Small intestine (tissue), 7 donors: ENCODE data around the gene MYH16. TPM values are rescaled to one million over a fixed set of nuclear protein-coding genes. Genes with fewer than 3 reads are reported as not detected.
"Not testable (repeated sequence)": the region's sequence is repeated elsewhere in the genome, so short reads cannot be mapped to it uniquely, and the experiment has no call there.

Experiments
- DNase-seq, 2 donors: peaks; one replicate each; pipeline versions ENCODE4 v3.0.0 to v3.0.0-alpha.2; 2013
- FAIRE-seq: peaks from 2 replicates; lab custom pipeline; 2012; peaks lifted over from hg19 to GRCh38; lab: Jason Lieb, UNC
- H3K27ac ChIP-seq, 3 donors: one replicate each; pipeline ENCODE4 v1.5.1; 2013; ENCODE audit warnings: low read length in 2 of 3, mild to moderate bottlenecking in 2 of 3, control low read depth in 1 of 3, inconsistent platforms in 1 of 3, low read depth in 1 of 3, moderate library complexity in 1 of 3
- H3K27me3 ChIP-seq, 3 donors: one replicate each; pipeline ENCODE4 v1.6.1; 2013; ENCODE audit warnings: low read length in 3 of 3, inconsistent platforms in 1 of 3; ENCODE audit not compliant: control insufficient read depth in 3 of 3, insufficient read depth in 3 of 3
- H3K36me3 ChIP-seq, 3 donors: one replicate each; pipeline ENCODE4 v1.6.1; 2013; ENCODE audit warnings: low read length in 3 of 3, inconsistent platforms in 1 of 3, low read depth in 1 of 3, mild to moderate bottlenecking in 1 of 3, moderate library complexity in 1 of 3; ENCODE audit not compliant: control insufficient read depth in 3 of 3, insufficient read depth in 2 of 3
- H3K4me1 ChIP-seq, 3 donors: one replicate each; pipeline ENCODE4 v1.6.1; 2013; ENCODE audit warnings: low read length in 2 of 3, inconsistent platforms in 1 of 3, low read depth in 1 of 3, mild to moderate bottlenecking in 1 of 3, moderate library complexity in 1 of 3; ENCODE audit not compliant: control insufficient read depth in 3 of 3, insufficient read depth in 2 of 3
- H3K4me3 ChIP-seq, 3 donors: one replicate each; pipeline ENCODE4 v1.5.1; 2013; ENCODE audit warnings: low read length in 3 of 3, control low read depth in 1 of 3, inconsistent platforms in 1 of 3, low read depth in 1 of 3, mild to moderate bottlenecking in 1 of 3, moderate library complexity in 1 of 3
- H3K9me3 ChIP-seq, 2 donors: one replicate each; pipeline ENCODE4 v1.6.1; 2013; ENCODE audit warnings: low read depth in 1 of 2, low read length in 1 of 2; ENCODE audit not compliant: control insufficient read depth in 2 of 2, insufficient read depth in 1 of 2
- WGBS, 3 donors: extraction: QIAGEN DNeasy Blood & Tissue Kit; methylation state at CpG; one replicate each; pipeline ENCODE4 v1.1.7; 2013; 5-methylcytosine and 5-hydroxymethylcytosine counted together
- polyA plus RNA-seq, 4 donors: library from polyadenylated mRNA; stranded (reverse) in 3 of 4; unstranded in 1 of 4; fragments of 200-250 nt in 3 of 4; fragments of 120-200 nt in 1 of 4; gene quantifications; one replicate each; pipeline versions ENCODE4 v1.2.1 to v1.2.3, GENCODE V29; 2013
- donor health status: healthy with polysubstance abuse.
- donor health status: control.
- donor health status: control.
- donor health status: Bipolar disorder and iron deficiency.
- donor health status: healthy.

The MYH16 gene
- polyA plus RNA-seq, 4 donors: 0.01 to 0.07 TPM; not detected in 2

- no peaks in the 10 kb centered on the region for H3K4me1 ChIP-seq
- H3K9me3 ChIP-seq: no peaks in the 10 kb centered on the region
- no peaks in the 10 kb centered on the region for H3K36me3 ChIP-seq
- H3K27me3 ChIP-seq: peaks cover 0 to 7% (median 0%) of the 10 kb centered on the region in 3 donors
- DNase-seq (no peak), FAIRE-seq (no peak)
- WGBS, 3 donors: 62 to 71% (median 62%) methylated on average over 5 of the region's 5 CpGs
- H3K4me3 ChIP-seq: no peak overlapping the region
- H3K27ac ChIP-seq: no peak overlapping the region
Observed at GRCh38 chr7:99267481-99267840, 5.2 kb upstream of the MYH16 start.

- Histone ChIP-seq H3K4me1 (no peaks in the 10 kb centered on the region), H3K36me3 (no peaks in the 10 kb centered on the region), H3K27me3 (peaks cover 0 to 7% (median 0%) of the 10 kb centered on the region in 3 donors), H3K9me3 (no peaks in the 10 kb centered on the region), H3K27ac (no peak overlapping the region), H3K4me3 (no peak overlapping the region)
- no peak for FAIRE-seq
- 73 to 77% (median 73%) methylated on average over 17 of the region's 17 CpGs for WGBS, 3 donors
- no peak for DNase-seq
Observed at GRCh38 chr7:99267841-99268576, 4.6 kb upstream of the MYH16 start.

GRCh38 chr7:99268577-99268908 lies 4.1 kb upstream of the MYH16 start:
- Histone ChIP-seq H3K27ac (no peak overlapping the region), H3K36me3 (no peaks in the 10 kb centered on the region), H3K9me3 (no peaks in the 10 kb centered on the region), H3K27me3 (peaks cover 0 to 7% (median 0%) of the 10 kb centered on the region in 3 donors), H3K4me3 (no peak overlapping the region), H3K4me1 (no peaks in the 10 kb centered on the region)
- FAIRE-seq (no peak), DNase-seq (no peak)
- 79 to 88% (median 83%) methylated on average over 4 of the region's 4 CpGs for WGBS, 3 donors

GRCh38 chr7:99270702-99271101 lies 1.9 kb upstream of the MYH16 start:
- no peaks in the 10 kb centered on the region for H3K9me3 ChIP-seq
- H3K4me1 ChIP-seq: no peaks in the 10 kb centered on the region
- DNase-seq (peak in 1 of 2 donors; percentile 29), FAIRE-seq (no peak)
- H3K27ac ChIP-seq: no peak overlapping the region
- no peaks in the 10 kb centered on the region for H3K36me3 ChIP-seq
- peaks cover 0 to 4% (median 0%) of the 10 kb centered on the region in 3 donors for H3K27me3 ChIP-seq
- H3K4me3 ChIP-seq: no peak overlapping the region
- 37 to 64% (median 50%) methylated on average over 16 of the region's 16 CpGs for WGBS, 3 donors

GRCh38 chr7:99273561-99273960 lies 922 bp downstream of the MYH16 start:
- H3K27me3 ChIP-seq, H3K27ac ChIP-seq, H3K4me1 ChIP-seq, H3K4me3 ChIP-seq, H3K36me3 ChIP-seq, FAIRE-seq, H3K9me3 ChIP-seq, DNase-seq: not testable (repeated sequence)
- WGBS, 3 donors: 93 to 100% (median 96%) methylated on average over 1 of the region's 1 CpG

GRCh38 chr7:99274908-99275307 lies 2.3 kb downstream of the MYH16 start:
- H3K27ac ChIP-seq, H3K4me3 ChIP-seq, H3K27me3 ChIP-seq, DNase-seq, H3K36me3 ChIP-seq, FAIRE-seq, H3K4me1 ChIP-seq, H3K9me3 ChIP-seq: not testable (repeated sequence)
- 91 to 92% (median 92%) methylated on average over 7 of the region's 7 CpGs for WGBS, 3 donors

- WGBS, 3 donors: 92 to 95% (median 93%) methylated on average over 7 of the region's 7 CpGs
- H3K27me3 ChIP-seq: peaks cover 0 to 4% (median 0%) of the 10 kb centered on the region in 3 donors
- H3K9me3 ChIP-seq: no peaks in the 10 kb centered on the region
- FAIRE-seq (no peak), DNase-seq (no peak)
- no peaks in the 10 kb centered on the region for H3K4me1 ChIP-seq
- no peak overlapping the region for H3K27ac ChIP-seq
- H3K4me3 ChIP-seq: no peak overlapping the region
- H3K36me3 ChIP-seq: no peaks in the 10 kb centered on the region
Observed at GRCh38 chr7:99275496-99275895, 2.9 kb downstream of the MYH16 start.

- no peaks in the 10 kb centered on the region for H3K4me1 ChIP-seq
- no peak for DNase-seq
- H3K27ac ChIP-seq: no peak overlapping the region
- WGBS, 3 donors: 68 to 82% (median 70%) methylated on average over 5 of the region's 5 CpGs
- H3K4me3 ChIP-seq: no peak overlapping the region
- no peak for FAIRE-seq
- H3K9me3 ChIP-seq: no peaks in the 10 kb centered on the region
- peaks cover 0 to 2% (median 0%) of the 10 kb centered on the region in 3 donors for H3K27me3 ChIP-seq
- no peaks in the 10 kb centered on the region for H3K36me3 ChIP-seq
Observed at GRCh38 chr7:99278180-99278579, 5.5 kb downstream of the MYH16 start.

GRCh38 chr7:99284165-99284564 lies 11.5 kb downstream of the MYH16 start:
- H3K27ac ChIP-seq, FAIRE-seq: not testable (repeated sequence)
- WGBS, 3 donors: 93 to 100% (median 95%) methylated on average over 4 of the region's 4 CpGs

More at GRCh38 chr7:99284165-99284564, 11.5 kb downstream of the MYH16 start:
- H3K4me1 ChIP-seq, H3K36me3 ChIP-seq, H3K27me3 ChIP-seq, H3K9me3 ChIP-seq, H3K4me3 ChIP-seq, DNase-seq: not testable (repeated sequence)
